ENCODE measurements around the gene MAB21L1.

Gene MAB21L1

DNA sequence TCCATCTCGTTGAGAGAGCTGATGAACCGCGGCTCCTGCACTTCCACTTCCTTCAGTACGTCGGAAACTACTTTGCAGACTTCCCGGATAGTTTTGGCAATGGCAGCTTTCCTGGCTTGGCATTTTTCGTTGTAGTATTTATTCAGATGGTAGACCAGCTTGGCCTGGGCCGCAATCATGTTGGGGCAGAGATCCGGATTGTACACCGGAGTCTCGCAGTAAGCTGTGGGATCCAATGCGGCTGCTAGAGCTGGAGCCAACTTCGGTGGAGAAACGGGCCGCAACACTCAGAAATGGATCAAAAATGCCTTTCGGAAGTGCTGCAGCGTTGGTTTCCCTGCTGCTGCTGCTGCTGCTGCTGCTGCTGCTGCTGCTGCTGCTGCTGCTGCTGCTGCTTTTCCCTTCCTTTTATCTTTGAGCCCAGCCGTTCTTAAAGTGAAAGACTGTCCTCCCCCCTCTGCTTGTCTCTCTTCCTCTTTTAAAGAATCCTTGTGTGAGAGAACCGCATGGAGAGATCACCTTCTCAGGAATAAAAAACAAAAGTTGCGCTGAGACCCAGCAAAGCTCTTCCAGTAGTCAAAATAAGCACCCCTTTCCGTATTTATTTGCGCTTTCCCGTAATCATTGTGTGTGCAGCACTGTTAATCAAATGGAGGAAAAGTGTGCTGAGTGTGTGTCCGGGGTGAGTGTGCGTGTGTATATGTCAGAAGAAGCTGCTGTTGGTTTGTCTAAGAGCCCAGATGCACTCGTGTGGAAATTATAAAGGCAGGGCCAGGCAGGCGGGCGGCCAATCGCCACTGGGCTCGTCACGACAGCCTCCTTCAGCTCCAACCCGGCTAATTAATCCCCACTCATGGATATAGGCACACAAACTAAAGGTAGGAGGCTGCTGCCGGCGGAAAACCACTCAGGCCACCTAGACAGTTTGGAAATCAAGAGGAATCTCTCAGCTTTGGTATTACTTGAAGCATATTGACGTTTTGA is at the start of gene MAB21L1:
Gene MAB21L1, minus strand, starts transcription at position 730 of the 984 bp plus-strand sequence. Its CDS starts 551 bp downstream, at position 179.
- no peak for DNase-seq

DNA sequence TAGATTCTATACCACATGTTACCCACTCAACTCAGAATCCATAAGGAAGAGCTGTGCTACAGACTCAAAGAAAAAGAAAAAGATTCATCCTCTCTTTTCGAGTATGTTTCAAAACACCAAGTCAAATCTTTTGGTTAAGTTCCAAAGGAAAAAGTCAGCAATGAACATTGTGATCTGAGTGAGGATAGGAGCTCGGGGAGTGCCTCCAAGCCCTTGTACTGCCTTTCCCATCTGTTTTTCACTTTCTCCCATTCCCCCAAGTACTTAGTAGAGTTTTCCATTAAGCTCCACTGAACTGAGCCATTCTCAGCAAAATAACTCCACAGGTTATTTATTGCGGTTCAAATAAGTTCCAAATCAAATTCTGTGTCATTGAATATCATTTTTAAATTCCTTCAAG is 47.7 kb upstream of the MAB21L1 start:
- no peak for DNase-seq

- no peak for DNase-seq
These were observed 42.0 kb upstream of the MAB21L1 start for GRCh38 chr13:35518337-35518946.

- no peak for DNase-seq
These were observed 38.5 kb upstream of the MAB21L1 start for GRCh38 chr13:35514801-35515502.

- no peak for DNase-seq
These were observed 37.6 kb upstream of the MAB21L1 start for GRCh38 chr13:35514061-35514477.

- DNase-seq, result no peak
These were observed 35.9 kb upstream of the MAB21L1 start for GRCh38 chr13:35512271-35512920.

- DNase-seq, result no peak
These were observed 26.0 kb upstream of the MAB21L1 start for GRCh38 chr13:35502456-35502855.

GRCh38 chr13:35501661-35502235 is 25.3 kb upstream of the MAB21L1 start:
- DNase-seq, result no peak

DNA sequence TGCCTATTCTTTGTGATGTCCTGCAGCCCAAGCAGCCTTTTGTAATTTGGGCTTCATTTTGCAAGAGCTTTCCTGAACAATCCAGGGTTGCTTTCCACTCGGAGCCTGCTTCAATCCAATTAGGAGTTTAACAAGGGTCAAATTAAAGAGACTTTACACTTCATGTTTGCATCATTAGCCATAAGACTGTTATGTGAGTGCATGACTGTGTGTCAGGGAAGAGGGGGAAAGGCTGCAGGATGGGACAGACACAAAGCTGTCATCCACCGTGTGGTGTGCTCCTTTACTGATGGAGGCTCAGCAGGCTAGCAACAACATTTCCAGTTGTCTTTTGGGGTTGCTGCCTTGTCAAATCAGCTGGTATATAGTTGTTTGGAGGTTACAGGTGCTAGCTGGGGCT is 23.7 kb upstream of the MAB21L1 start:
- DNase-seq, result no peak

- peak; percentile 61 for DNase-seq
These were observed 23.2 kb upstream of the MAB21L1 start for GRCh38 chr13:35499676-35500075.

- peak; percentile 96 for DNase-seq
These were observed 22.7 kb upstream of the MAB21L1 start for GRCh38 chr13:35499196-35499662.

GRCh38 chr13:35498231-35498630 is 21.7 kb upstream of the MAB21L1 start:
- no peak for DNase-seq

- no peak for DNase-seq
These were observed 20.4 kb upstream of the MAB21L1 start for GRCh38 chr13:35496761-35497386.

DNA sequence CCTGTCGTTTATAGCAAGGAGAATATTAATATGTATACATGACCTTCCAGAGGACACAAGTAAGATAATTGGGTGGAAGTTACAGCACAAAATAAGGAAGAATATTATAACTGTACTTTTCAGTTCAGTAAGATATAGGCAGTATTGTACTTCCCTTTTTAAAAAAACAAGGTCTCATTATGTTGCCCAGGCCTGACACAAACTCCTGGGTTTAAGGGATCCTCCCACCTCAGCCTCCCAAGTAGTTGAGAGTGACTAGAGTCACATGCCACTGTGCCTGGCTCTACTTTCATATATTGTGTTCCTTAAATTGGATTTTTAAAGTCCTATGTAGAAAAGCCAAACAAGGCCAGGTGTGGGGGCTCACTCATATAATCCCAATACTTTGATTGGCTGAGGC is 19.5 kb upstream of the MAB21L1 start:
- DNase-seq, result no peak

GRCh38 chr13:35489050-35489449 is 12.6 kb upstream of the MAB21L1 start:
- DNase-seq, result no peak

- DNase-seq, result no peak
These were observed 8.9 kb upstream of the MAB21L1 start for GRCh38 chr13:35485424-35485823.

DNA sequence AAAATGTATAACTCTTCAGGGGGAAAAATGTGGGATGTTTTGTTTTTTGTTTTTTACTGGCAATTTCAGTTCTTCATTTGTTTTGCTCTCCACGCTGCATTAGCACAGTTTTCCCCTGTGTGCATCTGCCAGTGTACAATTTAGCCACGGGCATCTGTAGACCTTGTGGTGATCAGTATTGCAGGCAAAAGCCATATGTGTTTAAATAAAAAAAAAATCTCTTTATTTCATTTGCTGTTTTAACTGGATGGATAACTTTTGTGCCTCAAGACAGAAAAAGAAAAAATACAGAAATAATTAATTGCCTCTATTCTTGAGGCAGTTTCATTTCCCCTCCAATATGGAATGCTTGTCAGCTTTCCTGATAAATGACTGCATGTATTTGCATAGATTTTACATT is 7.9 kb upstream of the MAB21L1 start:
- no peak for DNase-seq

DNA sequence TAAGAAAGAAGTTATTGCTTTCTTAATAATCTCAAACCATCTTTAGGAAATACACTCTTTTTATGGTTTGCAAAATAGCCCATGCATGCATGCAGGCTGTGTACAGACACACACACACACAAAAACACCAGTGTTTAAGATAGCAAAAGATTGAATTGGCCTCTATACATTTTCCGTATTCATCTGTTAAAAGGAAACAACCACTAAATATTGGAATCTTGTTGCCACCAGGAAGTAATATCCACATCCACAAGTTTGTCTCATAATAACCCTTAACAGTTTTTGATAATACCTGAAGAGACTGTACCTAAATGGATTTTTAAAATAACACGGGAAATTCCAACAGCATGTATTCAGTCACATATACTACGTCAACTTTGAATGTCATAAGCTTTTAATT is 7.3 kb upstream of the MAB21L1 start:
- DNase-seq, result no peak

- DNase-seq, result no peak
These were observed 6.0 kb upstream of the MAB21L1 start for GRCh38 chr13:35482527-35482926.

- DNase-seq, result no peak
These were observed 5.3 kb upstream of the MAB21L1 start for GRCh38 chr13:35481777-35482176.

- DNase-seq, result no peak
These were observed 3.9 kb upstream of the MAB21L1 start for GRCh38 chr13:35480346-35480745.

GRCh38 chr13:35479706-35480105 is 3.2 kb upstream of the MAB21L1 start:
- no peak for DNase-seq
